Heart right ventricle (tissue), 16 donors: ENCODE measurements around the gene VGLL4. TPM values are rescaled to one million over a fixed set of nuclear protein-coding genes. Genes with fewer than 3 reads are reported as not detected.
"Not testable (repeated sequence)": the region's sequence is repeated elsewhere in the genome, so short reads cannot be mapped to it uniquely, and the experiment has no call there.

Experiments
- ATAC-seq, 8 donors: fragments of 200-7000 bp; cut with Tn5 transposase; one replicate each; pipeline ENCODE4 v1.9.1; 2020; ENCODE audit warnings: mild to moderate bottlenecking in 8 of 8, moderate library complexity in 8 of 8, moderate number of reproducible peaks in 1 of 8
- DNase-seq, 2 donors: peaks; one replicate each; pipeline ENCODE4 v3.0.0-alpha.2; 2020
- H3K27ac ChIP-seq, 10 donors: fragments of 200-600 bp; sonication (generic) in 2 of 10; one replicate each; pipeline versions ENCODE4 v1.5.0 to v1.8.0; 2020 to 2022; ENCODE audit warnings: mild to moderate bottlenecking in 3 of 10
- H3K27me3 ChIP-seq, 7 donors: fragments of 200-600 bp; one replicate each; pipeline ENCODE4 v1.8.0; 2021 to 2022; ENCODE audit warnings: mild to moderate bottlenecking in 2 of 7
- H3K36me3 ChIP-seq, 9 donors: fragments of 200-600 bp; sonication (generic) in 1 of 9; one replicate each; pipeline versions ENCODE4 v1.5.0 to v1.8.0; 2020 to 2022; ENCODE audit warnings: mild to moderate bottlenecking in 2 of 9
- H3K4me1 ChIP-seq, 9 donors: fragments of 200-600 bp; sonication (generic) in 1 of 9; one replicate each; pipeline versions ENCODE4 v1.5.0 to v1.8.0; 2020 to 2022; ENCODE audit warnings: mild to moderate bottlenecking in 4 of 9
- H3K4me3 ChIP-seq, 10 donors: fragments of 200-600 bp; sonication (generic) in 2 of 10; one replicate each; pipeline versions ENCODE4 v1.5.0 to v1.8.0; 2020 to 2022; ENCODE audit warnings: mild to moderate bottlenecking in 7 of 10, moderate library complexity in 2 of 10
- H3K9me3 ChIP-seq, 11 donors: fragments of 200-600 bp in 10 of 11; sonication (generic) in 2 of 11; one replicate each; pipeline versions ENCODE4 v1.5.0 to v1.8.0; 2013 to 2022; ENCODE audit warnings: mild to moderate bottlenecking in 2 of 11, control low read depth in 1 of 11, moderate library complexity in 1 of 11
- WGBS, 2 donors: extraction: QIAGEN DNeasy Blood & Tissue Kit; methylation state at CpG; one replicate each; pipeline ENCODE4 v1.1.7; 2013; ENCODE audit warnings: inconsistent platforms in 1 of 2; 5-methylcytosine and 5-hydroxymethylcytosine counted together
- intact Hi-C, 10 donors: fragments of 100-400 bp; cut with DNase I; formaldehyde crosslinking; loops; one replicate each; pipeline versions ENCODE4 v1.11.1 to v1.14.2; 2022
- polyA plus RNA-seq, 2 donors: library from polyadenylated mRNA; stranded (reverse); fragments of 200-250 nt; gene quantifications; one replicate each; pipeline ENCODE4 v1.2.3, GENCODE V29; 2013
- total RNA-seq, 10 donors: library from RNA; stranded (reverse); fragmentation: NEBNext Ultra II Directional in 3 of 10; extraction: Animal tissue kit (Norgen Biotek cat#: 25700) in 3 of 10; gene quantifications; one replicate each; pipeline versions ENCODE4 v1.2.1 to v1.2.4, GENCODE V29; 2021 to 2023
- TF ChIP-seq, protein P1 (sequence below), 9 donors: fragments of 200-600 bp; sonication (generic) in 2 of 9; IDR thresholded peaks; one replicate each; pipeline versions ENCODE4 v1.5.0 to v1.8.0; 2021 to 2022; ENCODE audit warnings: antibody characterized with exemption in 9 of 9, mild to moderate bottlenecking in 5 of 9, moderate library complexity in 1 of 9
- donor health status: Arrhythmogenic right ventricular cardiomyopathy.
- donor health status: ischemic (EF 13 %, LVEDD 7.1; RV severe dilation, severe dysfunction).
- donor health status: healthy with polysubstance abuse.
- donor health status: DM: no; HTN: yes; CAD: no.
- donor health status: DM: no; HTN: no; CAD: no.
- donor health status: ischemic (EF 25% LVEDD 6.9; RV normal size, moderate dysfunction).
- donor health status: ischemic (EF 25% LVEDD 5.7; RV mildly dilated, moderate dysfunction).
- donor health status: healthy.
- donor health status: DM: yes; HTN: yes; CAD: no.
- donor health status: Ischemic cardiomyopathy.
- donor health status: ischemic (EF 35%, LVEDD 5.7; RV mildly dilated, moderate dysfunction).
- donor health status: nonischemic (EF 11% LVEDD 7.7; RV severe dilation, severe dysfunction).
- donor health status: DM: yes; HTN: yes; CAD: no.
- donor health status: PGD.
- donor health status: ischemic (EF 29% LVEDD 5.4; RV normal size, mild dysfunction).
- donor health status: nonischemic (EF 23%, LVEDD 6.1; RV moderate dilation, normal function).

The VGLL4 gene
- total and polyA plus RNA-seq, 12 donors = 14.5 to 46.1 (median 29.6) TPM

GRCh38 chr3:11575677-11576076, 68.0 kb downstream of the VGLL4 start:
- H3K4me3 ChIP-seq = no peak overlapping the region
- no peak overlapping the region for H3K27ac ChIP-seq
- TF ChIP-seq, protein P1, sequence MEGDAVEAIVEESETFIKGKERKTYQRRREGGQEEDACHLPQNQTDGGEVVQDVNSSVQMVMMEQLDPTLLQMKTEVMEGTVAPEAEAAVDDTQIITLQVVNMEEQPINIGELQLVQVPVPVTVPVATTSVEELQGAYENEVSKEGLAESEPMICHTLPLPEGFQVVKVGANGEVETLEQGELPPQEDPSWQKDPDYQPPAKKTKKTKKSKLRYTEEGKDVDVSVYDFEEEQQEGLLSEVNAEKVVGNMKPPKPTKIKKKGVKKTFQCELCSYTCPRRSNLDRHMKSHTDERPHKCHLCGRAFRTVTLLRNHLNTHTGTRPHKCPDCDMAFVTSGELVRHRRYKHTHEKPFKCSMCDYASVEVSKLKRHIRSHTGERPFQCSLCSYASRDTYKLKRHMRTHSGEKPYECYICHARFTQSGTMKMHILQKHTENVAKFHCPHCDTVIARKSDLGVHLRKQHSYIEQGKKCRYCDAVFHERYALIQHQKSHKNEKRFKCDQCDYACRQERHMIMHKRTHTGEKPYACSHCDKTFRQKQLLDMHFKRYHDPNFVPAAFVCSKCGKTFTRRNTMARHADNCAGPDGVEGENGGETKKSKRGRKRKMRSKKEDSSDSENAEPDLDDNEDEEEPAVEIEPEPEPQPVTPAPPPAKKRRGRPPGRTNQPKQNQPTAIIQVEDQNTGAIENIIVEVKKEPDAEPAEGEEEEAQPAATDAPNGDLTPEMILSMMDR (IDR thresholded peaks at IDR 0.05) = no peak
- ATAC-seq = no peak
- peaks cover under 1 to 72% (median 28%) of the 10 kb centered on the region in 9 donors for H3K4me1 ChIP-seq
- 76 to 77% methylated on average over 10 of the region's 10 CpGs for WGBS, 2 donors
- H3K9me3 ChIP-seq = no peaks in the 10 kb centered on the region
- H3K27me3 ChIP-seq = no peaks in the 10 kb centered on the region
- DNase-seq = no peak
- H3K36me3 ChIP-seq = peaks cover 0 to 17% (median 0%) of the 10 kb centered on the region in 9 donors
- intact Hi-C loops = loop anchor here in 1 of 10 donors (2.0 to 5.0 kb wide), 2 partner anchors 29 to 1123 kb away; no protein-coding TSS in a partner anchor

DNA sequence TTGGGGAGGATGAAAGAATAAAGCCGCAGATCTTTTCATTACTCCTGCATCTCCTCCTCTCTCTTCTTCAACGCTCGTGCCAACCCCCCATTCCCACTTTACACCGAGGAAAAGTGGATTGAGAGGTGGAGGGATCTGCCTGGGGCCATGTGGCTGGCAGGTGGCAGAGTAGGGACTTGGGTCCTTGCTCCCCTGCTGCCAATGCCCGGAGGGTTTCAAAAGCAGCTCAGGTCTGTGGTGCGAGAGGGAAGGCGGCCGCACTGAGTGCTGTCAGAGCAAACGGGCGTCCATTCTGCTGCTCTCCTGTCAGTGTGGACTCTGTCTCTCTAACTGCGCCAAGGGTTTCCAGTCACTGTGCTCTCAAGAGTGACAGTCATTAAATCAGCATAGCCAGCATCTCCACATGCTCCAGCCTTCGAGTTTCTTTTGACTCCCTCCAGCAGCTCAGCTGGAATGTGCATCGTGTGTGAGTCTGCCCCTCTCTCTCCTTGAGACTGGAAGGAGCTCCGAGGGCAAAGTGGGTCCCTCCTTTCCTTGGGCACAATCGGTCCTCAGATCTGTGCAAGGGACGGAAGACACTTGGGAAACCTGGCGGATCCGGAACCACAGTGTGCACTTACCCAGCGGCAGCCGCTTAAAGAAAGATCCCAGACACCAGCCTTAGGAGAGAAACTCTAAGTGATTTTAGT, 68.6 kb downstream of the VGLL4 start:
- peaks cover 6 to 72% (median 32%) of the 10 kb centered on the region in 9 donors for H3K4me1 ChIP-seq
- DNase-seq = no peak
- intact Hi-C loops = loop anchor here in 1 of 10 donors (2.0 to 5.0 kb wide), 2 partner anchors 28 to 1123 kb away; no protein-coding TSS in a partner anchor

GRCh38 chr3:11572660-11573059, 71.1 kb downstream of the VGLL4 start:
- ATAC-seq, intact Hi-C loops, H3K4me3 ChIP-seq, H3K9me3 ChIP-seq, H3K27ac ChIP-seq, H3K27me3 ChIP-seq, DNase-seq: not testable (repeated sequence)
- H3K36me3 ChIP-seq = peaks cover 0 to 17% (median 0%) of the 10 kb centered on the region in 9 donors
- 96% methylated on average over 11 of the region's 11 CpGs for WGBS, 2 donors
- peaks cover 23 to 76% (median 52%) of the 10 kb centered on the region in 9 donors for H3K4me1 ChIP-seq

More for the DNA sequence above, 68.6 kb downstream of the VGLL4 start:
- H3K36me3 ChIP-seq = peaks cover 0 to 17% (median 0%) of the 10 kb centered on the region in 9 donors
- H3K27me3 ChIP-seq = no peaks in the 10 kb centered on the region
- H3K27ac ChIP-seq = no peak overlapping the region
- H3K4me3 ChIP-seq = no peak overlapping the region
- no peaks in the 10 kb centered on the region for H3K9me3 ChIP-seq
- no peak for ATAC-seq
- TF ChIP-seq, protein P1 (IDR thresholded peaks at IDR 0.05) = no peak
- WGBS, 2 donors = 83 to 84% methylated on average over 20 of the region's 20 CpGs

GRCh38 chr3:11570789-11571495, 72.8 kb downstream of the VGLL4 start:
- DNase-seq = no peak
- 67 to 78% methylated on average over 20 of the region's 20 CpGs for WGBS, 2 donors
- Histone ChIP-seq H3K9me3 (no peaks in the 10 kb centered on the region), H3K27ac (peak overlapping the region; percentile 5 to 96 (median 84)), H3K4me3 (no peak overlapping the region), H3K27me3 (no peaks in the 10 kb centered on the region), H3K36me3 (peaks cover 0 to 26% (median 0%) of the 10 kb centered on the region in 9 donors), H3K4me1 (peaks cover 23 to 76% (median 53%) of the 10 kb centered on the region in 9 donors)
- intact Hi-C loops = no loop called here
- ATAC-seq = peak in 5 of 8 donors; percentile 10 to 65 (median 27)
- TF ChIP-seq, protein P1 (IDR thresholded peaks at IDR 0.05) = no peak
